HEK293T (cell line): ENCODE results near the gene CYB5R3.

ENCODE experiments used
- ARNT ChIP-seq: fragments of 450-650 bp; IDR thresholded peaks from 2 replicates; pipeline ENCODE4 v1.6.1; 2017; ENCODE audit warnings: mild to moderate bottlenecking
- FOXK2 ChIP-seq: fragments of 450-650 bp; IDR thresholded peaks from 2 replicates; pipeline ENCODE4 v1.6.1; 2016; ENCODE audit warnings: mild to moderate bottlenecking
- FOXM1 ChIP-seq: fragments of 450-650 bp; IDR thresholded peaks from 2 replicates; pipeline ENCODE4 v1.6.1; 2017; ENCODE audit warnings: mild to moderate bottlenecking, borderline replicate concordance

DNA sequence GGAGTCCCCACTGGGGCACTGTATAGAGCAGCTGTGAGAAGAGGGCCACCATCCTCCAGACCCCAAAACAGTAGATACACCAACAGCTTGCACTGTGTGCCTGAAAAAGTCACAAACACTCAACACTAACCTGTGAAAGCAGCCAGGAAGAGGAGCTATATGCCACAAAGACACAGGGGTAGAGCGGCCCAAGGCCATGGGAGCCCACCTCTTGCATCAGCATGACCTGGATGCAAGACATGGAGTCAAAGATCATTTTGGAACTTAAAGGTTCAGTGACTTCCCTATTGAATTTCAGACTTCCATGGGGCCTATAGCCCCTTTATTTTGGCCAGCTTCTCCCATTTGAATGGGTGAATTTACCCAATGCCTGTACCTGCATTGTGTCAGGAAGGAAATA lies 29.7 kb upstream of the CYB5R3 start:
- TF ChIP-seq ARNT (no peak), FOXK2 (no peak), FOXM1 (no peak)
